8988T (cell line): ENCODE results near the gene ADAMTSL3.
"Not testable (repeated sequence)": the region's sequence is repeated elsewhere in the genome, so short reads cannot be mapped to it uniquely, and the experiment has no call there.

ENCODE experiments used
- DNase-seq: peaks from one replicate; pipeline ENCODE4 v3.0.0; 2011

The ADAMTSL3 gene

DNA sequence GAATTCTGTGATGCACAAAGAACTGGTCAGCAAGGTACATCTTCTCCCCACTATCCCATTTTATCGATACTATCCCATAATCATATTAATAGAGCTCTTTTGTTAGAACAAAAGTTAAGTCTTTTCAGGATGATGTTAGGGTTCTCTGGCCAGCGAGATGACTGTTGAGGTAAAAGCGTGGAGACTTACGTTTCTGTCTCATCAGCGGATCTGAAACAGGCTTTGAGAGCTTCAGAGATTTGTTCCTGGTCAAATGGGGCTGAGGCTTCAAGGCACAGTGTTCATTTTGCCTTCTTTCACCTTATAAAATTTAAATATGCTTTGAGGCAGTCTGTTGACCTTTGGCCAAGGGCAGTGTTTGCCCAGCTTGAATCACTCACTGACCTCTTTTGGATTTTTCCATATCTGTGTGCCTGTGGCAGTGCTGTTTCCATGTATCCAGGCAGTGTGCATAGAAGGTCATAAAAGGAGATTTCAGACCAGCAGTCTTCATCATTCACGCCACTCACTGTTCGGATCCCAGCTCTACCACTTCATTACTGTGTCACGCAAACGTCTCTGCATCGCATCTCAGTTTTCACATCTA, 3.1 kb downstream of the ADAMTSL3 start:
- DNase-seq = no peak

DNA sequence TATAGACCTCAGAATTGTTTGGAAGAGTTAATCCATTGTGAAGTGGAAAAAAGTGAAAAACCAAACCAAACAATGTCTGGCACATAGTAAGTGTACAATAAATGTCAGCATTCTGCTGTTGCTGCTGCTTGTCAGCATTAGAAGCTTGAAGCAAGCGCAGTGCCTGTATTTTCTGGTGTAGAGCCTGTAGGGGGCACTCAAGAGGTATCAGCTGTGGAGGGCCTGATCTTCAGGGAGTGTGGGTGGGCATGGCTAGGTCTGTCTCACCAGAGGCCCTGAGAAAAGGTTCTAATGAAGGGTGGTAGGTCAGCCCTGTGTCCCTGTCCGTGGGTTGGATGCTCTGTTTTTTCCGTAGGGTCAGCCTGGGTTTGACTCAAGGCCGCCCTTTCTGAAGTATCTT, 3.6 kb downstream of the ADAMTSL3 start:
- no peak for DNase-seq

DNA sequence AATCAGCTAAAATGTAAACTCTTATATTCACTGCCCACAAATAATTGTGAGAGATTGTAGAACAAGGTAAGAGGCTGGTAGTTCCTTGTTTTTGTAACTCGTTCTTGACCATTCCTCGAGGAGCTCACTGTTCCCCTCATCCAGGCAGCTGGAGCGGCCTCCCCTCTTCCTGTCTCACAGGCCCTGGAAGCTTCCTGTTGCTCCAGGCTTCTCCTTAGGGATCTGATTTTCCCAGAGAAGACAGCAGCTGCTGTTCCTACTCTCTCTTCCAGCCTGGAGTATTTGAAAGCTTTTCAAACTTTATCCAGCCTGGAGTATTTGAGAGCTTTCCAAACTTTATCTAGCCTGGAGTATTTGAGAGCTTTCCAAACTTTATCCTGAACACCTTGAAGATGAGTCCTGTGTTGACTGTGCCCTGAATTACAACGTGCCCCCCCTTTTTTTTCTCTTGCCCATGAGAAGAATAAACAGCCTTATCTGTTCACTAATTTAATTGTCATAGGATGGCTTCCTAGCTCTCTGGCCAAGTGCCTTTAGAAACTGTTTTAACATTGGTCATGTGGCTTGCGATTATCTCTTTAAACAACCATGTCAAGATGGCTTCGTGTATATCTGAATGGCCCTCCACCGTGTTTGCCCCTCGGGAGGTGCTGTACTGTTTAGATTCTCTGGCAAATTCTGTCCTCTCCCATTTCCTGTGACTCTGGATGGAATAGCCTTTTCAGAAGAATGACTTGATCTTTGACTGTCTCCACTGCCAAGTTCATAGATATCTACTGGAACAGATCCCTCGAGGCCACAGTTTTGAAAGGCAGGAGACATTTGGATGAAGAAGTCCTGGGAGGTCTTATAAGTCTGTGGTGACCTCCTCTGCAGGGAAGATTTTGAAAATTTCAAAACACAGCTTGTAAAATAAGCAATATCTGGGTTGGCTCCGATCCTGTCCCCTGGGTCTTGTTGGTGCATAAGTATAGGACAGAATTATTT, 4.8 kb downstream of the ADAMTSL3 start:
- DNase-seq = no peak

DNA sequence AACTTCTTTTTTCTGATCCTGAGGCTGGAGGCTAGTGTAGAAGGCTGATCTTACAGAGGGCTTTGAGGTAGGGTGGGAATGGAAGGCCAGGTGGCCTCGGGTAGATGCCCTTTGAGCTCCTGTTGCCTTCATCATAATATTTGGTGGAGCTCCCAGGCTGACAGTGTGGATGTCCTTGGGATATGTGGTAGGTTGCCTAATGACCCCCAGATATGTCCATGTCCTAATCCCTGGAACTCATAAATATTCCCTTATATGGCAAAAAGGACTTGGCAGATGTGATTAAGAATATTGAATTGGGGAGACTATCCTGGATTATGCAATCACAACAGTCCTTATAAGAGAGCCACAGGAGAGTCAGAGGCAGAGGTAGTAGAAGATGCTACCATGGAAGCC, 5.5 kb downstream of the ADAMTSL3 start:
- no peak for DNase-seq

DNA sequence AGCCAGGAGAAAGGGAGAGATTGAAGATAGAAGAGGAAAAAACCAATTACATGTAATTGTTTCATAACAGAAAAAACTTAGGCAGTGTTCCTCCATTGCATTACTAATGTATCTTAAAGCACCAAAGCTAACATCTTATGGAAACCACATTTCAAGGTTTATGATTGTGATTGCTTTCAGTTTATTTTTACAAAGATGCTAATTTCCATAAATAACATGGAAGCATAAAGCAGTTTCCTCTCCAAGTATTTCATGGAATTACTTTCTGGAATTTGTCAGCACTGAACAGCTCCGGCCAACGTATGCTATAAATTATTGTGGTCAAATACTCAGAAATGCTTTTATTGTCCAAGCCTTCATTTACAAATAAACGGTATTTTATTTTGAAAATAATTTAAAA, 11.6 kb downstream of the ADAMTSL3 start:
- no peak for DNase-seq

DNA sequence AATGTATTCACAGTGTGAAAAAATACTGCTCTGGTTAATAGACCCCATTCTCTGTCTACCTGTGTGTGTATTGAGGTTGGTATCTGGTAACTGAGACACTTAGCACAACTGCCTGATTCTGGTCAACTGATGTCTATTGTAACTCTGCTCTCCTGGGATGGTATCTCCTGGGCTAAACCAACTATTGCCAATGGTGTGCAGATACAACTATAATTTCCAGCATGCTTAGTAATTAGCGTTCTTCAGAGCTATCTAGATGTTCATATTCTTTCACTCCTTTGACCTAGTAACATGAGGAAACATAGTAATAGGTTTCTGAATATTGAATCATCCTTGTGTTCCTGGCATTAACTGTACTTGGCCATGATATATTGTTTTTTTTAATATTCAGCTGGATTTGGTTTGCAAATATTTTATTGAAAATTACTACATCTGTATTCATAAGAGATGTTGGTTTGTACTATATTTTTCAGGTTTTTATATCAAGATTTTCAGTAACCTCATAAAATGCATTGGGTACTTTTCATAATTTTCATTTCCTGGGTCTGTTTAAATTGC, 16.8 kb downstream of the ADAMTSL3 start:
- no peak for DNase-seq

DNA sequence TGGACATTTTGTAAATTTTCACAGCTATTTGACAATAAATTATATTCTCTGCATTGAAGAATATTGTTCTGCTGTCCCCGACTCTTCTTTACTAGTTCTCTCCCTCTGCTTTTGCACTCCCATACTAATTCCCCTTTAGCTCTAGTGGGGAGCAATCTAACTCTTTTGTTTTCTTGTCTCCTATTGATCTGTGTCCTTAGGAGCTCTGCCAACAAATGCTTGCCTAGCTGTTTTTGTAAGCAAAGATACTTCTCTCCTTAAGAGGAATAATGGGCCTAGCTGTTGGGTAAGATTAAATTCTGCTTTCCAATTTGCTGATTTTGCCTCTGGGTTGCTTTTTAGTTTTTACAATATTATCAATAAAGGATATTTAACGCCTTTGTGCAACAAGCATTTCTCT, 17.7 kb downstream of the ADAMTSL3 start:
- DNase-seq = no peak

DNA sequence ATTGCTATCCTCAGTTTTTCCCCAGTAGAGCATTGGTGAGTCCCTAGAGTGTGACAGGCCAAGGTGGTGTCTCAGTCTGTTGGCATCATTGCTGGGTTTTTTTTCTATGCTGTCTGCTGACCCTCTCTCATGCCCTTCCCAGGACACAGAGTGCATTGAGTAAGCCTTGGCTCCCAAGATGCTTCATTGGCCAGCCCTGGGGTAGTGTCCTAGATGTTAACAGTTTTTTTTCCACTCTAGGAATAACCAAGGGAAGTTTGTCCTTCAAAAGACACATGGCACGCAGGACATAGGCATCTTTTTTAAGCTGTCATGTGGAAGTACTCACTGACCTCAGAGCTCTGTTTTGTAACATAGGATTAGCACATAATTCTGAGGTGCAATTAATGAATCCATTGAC, 19.5 kb downstream of the ADAMTSL3 start:
- DNase-seq = no peak

DNA sequence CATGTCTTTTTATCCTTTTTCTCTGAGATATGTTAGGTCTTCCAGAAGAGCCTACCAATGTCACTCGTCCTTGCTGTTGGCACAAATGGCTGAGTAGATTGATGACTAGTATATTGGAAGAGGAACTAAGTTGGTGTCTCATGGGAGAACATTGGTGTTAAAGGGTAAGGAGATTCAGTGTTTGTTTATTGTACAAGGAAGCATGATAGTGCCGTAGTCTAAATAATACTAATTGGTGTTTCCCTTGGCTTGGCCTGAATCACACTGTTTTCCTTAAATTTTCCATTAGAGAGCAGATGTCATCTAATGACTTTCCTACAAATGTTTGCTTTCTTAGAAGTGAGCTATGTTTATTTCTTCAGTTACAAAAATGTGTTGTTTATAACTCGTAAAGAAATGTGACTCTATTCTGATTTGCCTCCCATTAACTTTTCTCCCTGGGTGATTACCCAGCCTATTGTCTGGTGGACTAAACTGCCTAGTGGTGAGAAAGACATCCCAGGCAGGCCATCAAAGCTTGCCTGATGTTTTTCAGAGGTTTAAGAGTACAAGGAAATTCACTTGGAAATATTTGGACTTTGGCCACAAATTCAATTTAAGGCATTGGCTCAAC, 28.7 kb downstream of the ADAMTSL3 start:
- no peak for DNase-seq

DNA sequence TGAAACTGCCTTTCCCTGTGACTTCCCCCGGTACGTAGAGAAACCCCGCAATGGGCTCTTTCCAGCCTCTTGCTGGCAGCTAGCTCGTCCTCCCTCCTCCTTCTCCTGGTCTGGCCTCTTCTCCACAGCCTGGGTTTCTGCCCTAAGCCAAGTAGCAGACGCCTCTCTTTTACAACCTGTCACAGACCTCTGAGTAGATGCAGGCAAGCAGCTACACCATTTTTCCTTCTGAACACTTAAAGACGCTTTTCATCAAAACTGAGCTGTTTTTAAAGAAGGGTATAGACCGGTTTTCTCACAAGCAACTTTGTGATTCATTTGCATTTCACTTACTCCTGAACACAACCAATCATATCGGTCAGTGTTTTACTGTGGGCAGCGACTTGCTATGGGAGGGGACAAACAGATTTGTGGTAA, 32.0 kb downstream of the ADAMTSL3 start:
- DNase-seq = no peak

DNA sequence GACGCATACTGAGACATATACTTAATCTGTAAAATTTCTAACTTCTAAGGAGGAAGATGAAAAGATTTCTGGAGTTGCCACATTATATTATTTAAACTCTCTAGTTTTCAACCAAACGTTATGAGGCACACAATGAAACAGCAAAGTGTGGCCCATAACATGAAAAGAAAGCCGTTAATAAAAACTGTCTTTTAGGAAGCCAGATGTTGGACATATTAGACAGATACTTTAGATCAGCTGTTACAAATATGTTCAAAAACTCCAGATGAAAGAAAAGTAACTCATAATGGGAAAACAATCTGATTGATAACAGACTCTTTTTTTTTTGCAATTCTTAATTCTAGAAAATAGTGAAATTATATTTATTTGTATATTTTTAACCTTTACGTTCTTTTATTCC, 34.3 kb downstream of the ADAMTSL3 start:
- DNase-seq = no peak

DNA sequence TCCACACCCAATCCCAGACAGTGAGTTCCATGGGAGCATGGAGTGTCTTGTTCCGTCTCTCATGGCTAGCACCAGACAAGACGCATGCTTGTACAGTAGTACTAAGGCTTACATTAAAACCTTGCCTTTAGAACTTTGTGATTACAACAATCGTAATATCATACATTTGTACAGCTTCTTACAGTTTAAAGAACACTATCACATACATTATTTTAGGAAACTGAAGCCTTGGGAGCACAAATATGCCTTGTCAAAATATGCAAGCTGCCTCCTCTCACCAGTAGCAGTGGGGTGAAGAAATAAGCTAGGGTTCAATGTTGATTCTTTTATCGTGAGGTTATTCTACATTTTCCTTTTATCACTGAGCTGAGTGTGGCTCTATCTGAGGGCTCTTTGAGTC, 36.8 kb downstream of the ADAMTSL3 start:
- no peak for DNase-seq

DNA sequence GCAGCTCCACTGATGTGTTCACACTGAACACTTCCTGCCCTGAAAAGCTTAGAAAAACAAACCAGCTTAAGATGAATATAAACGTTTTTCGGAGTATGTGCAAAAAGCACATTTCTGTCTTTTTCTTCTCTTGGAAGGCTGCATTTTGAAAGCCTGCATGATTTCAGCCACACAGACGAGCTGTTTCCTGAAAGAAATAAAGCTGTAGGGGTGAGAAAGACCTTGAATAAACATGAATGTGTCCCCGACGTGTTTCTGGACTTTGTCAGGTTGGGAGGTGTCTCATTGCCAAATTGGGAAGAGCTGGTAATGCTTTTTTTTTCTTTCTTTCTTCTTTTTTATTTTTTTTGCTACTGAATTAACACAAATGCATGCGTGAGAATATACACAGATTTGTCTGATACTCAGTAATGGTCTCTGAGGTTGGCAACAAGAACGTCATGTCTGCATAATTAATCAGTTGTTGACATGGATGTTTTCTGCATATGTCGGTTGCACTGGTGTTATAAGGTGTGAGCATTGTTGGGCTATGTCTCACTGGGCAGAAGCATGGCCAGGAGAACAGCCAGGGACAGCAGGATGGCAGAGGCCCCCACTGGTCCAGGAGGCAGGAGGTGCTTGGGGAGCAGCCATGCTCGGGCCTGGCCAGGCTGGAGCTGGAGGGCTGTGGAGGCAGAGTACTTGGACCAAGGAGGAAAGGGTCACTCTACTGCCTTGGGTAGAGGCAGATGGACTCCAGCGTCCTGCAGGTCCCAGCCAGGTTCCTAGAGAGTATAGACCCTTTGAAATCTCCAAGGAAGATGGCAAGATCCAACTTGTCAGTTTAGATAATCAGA, 39.0 kb downstream of the ADAMTSL3 start:
- DNase-seq = no peak

DNA sequence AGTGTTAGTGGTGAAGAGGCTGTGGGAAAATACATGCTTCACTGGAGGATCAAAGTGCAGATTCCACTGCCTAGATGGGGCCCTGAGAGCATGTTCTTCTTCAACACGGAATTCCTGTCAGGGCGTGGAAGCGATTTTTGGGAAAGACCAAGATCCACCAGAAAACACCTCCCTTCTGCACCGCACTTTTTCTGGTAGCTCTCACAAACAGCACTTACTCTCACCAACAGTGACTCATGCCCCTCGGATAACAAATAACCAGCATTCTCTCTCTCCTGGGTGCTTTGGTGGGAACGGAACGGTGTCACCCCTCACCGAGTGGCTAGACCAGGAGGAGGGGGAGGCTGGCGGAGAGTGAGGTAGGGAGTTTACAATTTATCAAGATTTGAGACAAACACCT, 40.1 kb downstream of the ADAMTSL3 start:
- DNase-seq = no peak

DNA sequence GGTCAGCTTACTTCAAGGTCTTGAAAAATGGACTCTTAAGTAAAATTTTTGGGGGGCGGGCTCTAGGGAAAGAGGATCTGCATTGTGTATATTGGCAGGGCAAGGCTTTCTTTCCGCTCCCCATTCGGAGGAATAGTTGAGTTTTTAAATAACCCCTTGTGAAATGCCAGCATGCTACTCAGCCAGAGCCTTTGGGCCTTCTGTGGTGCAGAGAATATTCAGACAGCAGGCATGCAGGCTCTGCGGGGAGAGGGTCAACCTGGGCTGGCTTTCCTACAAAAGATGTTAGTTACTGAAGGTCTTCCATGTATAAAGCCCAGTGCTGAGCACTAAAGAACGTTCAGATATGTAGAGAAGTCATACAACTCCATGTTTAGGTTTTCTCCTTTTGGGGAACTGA, 40.6 kb downstream of the ADAMTSL3 start:
- no peak for DNase-seq

DNA sequence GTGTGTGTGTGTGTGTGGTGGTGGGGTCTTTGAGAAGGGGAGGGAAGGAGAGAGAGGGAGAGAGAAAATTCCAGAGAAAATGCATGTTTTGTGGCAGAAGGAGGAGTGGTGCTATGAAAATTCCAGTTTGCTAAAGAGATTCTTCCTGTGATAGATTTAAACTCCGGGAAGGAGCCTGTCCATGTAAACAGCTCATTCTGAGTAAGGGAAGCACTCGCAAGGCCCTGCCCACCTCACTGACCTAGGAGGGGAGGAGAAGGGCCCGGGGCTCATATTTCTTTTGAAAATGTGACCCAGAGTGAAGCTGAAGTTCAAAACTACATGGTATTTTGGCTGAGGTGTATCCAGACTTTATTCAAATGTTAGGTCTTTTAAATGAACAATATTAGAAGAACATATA, 41.3 kb downstream of the ADAMTSL3 start:
- DNase-seq = no peak

DNA sequence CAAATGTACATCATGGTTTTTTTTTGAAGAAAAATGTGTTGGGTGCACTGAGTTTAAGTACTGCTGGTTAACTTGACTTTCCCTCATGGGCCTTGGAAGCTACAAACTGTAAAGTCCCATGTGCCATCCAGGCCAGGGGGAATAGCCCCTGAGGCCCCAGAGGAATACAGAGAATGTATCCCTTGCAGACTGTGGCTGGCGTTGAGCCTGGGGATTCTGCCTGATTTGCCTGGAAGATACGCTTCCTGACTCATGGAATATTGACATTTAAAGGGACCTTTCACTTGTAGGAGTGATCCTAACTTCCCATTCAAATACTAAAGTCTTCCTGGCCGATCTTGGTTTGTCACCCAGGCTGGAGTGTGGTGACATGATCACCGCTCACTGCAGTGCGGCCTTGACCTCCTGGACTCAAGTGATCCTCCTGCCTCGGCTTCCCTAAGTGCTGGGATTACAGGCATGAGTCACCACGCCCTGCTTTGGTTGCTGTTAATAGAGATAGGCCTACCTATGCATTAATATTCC, 42.0 kb downstream of the ADAMTSL3 start:
- DNase-seq = no peak

DNA sequence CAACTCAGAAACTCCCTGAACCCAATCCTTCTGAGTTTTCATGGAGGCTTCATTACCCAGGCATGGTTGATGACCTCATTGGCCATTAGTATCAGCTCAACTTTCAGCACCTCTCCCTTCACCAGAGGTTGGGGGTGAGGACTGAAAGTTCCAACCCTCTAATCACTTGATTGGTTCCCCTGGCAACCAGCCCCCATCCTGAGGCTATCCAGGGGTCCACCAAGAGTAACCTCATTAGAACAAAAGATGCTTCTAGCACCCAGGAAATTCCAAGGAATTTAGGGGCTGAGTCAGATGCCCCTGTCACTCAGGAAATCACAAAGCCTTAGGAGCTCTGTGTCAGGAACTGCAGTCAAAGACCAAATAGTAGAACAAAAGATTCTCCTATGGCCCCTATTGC, 43.8 kb downstream of the ADAMTSL3 start:
- no peak for DNase-seq

DNA sequence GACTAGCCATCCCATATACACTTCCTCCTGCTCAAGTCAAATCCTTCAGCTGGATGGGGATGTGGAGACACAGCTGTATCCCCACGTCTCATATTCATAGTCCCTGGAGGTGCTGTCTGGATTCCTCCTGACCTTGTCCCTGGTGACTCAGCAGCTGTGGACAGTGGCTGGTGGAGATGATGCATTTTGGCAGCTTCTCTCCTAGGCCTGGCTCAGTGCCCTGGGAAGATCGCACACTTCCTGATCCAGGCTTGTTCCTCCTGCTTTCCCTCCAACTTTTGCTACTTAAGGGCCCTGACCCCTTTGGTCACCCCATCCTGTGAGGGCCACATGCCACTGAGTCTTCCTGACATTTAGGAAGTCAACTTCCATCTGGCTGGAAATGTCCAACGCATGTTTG, 44.4 kb downstream of the ADAMTSL3 start:
- no peak for DNase-seq

DNA sequence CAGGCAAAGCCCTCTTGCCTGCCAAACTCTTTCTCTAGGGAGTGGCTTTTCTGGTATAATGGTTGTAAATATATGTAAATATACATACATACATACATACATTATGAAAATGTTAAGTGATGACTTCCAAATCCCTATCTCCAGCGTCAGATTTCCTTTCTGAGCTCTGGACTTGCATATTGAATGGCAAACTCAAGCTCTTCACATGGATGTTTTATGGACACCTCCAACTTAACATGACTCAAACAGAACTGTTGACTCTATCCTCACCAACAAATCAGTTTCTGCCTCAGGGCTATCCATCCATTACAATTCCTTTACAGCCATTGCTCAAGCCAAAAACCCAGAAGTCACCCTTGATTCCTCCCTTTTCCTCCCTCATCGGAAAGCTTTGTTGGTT, 45.1 kb downstream of the ADAMTSL3 start:
- DNase-seq = no peak

DNA sequence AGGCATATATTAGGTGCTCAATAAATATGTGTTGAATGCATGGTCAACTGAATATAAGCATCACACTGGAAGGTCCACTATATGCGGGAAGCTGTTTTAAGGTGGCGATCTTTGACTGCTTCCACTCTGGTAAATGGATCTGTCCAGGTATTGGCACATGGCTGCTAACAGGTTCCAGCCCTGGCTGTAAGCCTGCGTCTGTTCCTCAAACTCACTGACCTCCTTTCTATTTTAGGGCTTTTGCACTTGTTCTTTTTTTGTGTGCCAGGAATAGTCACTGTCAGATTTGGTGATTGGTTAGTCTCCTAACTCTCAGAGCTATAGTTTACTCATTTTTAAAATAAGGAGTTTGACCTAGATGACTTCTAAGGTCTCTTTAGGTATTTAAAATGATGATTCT, 46.2 kb downstream of the ADAMTSL3 start:
- no peak for DNase-seq

DNA sequence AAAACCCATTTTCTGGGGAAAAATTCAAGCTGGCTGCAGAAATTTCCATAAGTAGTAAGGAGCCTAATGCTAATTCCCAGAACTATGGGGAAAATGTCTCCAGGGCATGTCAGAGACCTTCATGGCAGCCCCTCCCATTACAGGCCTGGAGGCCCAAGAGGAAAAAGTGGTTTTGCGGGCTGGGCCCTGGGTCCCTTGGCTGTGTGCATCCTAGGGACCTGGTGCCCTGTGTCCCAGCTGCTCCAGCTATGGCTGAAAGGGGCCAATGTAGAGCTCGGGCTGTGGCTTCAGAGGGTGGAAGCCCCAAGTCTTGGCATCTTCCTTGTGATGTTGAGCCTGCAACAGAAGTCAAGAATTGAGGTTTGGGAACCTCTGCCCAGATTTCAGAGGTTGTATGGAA, 48.4 kb downstream of the ADAMTSL3 start:
- DNase-seq = not testable (repeated sequence)

DNA sequence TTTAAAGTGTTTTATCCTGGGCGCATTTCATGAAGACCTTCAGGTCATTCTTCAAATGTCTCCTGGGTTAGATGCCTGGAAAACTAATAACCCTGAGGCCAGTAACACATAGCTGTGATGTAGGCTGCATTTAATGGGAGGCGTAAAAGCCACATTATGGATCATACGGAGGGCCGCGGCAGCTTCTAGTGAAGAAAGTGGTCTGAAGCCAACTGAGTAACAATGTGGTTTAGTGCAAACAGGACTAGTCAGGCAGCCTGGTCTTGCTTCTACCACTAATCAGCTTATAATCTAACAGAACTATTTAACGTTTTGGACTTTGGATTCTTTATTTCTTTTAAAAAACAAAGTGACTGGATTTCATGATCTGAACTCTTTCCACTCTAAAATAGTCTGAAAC, 54.4 kb downstream of the ADAMTSL3 start:
- no peak for DNase-seq
